T-helper 17 cell (primary cell): ENCODE results near the gene ANKRD22. TPM values are rescaled to one million over a fixed set of nuclear protein-coding genes. Genes with fewer than 3 reads are reported as not detected.
"Not testable (repeated sequence)": the region's sequence is repeated elsewhere in the genome, so short reads cannot be mapped to it uniquely, and the experiment has no call there.

Source experiments
- ATAC-seq: fragments of 150-1000 bp; cut with Tn5 transposase; 2 replicates; pipeline ENCODE4 v1.10.0; 2021; ENCODE audit warnings: mild to moderate bottlenecking, moderate library complexity
- DNase-seq, 3 donors: peaks; one replicate each; pipeline versions ENCODE4 v3.0.0 to v3.0.0-alpha.2; 2020 to 2021
- H3K9me3 ChIP-seq: one replicate; pipeline ENCODE4 v1.7.0; 2013; ENCODE audit warnings: low read length, mild to moderate bottlenecking; ENCODE audit not compliant: control insufficient read depth, poor library complexity, severe bottlenecking
- H3K27ac Mint-ChIP-seq: one replicate; pipeline ENCODE4 v1.8.0; 2022; ENCODE audit warnings: mild to moderate bottlenecking, moderate library complexity, mixed read lengths
- H3K27me3 Mint-ChIP-seq: one replicate; pipeline ENCODE4 v1.8.0; 2022; ENCODE audit warnings: mixed read lengths
- H3K36me3 Mint-ChIP-seq: one replicate; pipeline ENCODE4 v1.8.0; 2022; ENCODE audit warnings: low read depth, mixed read lengths
- H3K4me1 Mint-ChIP-seq: one replicate; pipeline ENCODE4 v1.8.0; 2022; ENCODE audit warnings: mild to moderate bottlenecking, mixed read lengths
- H3K4me3 Mint-ChIP-seq: one replicate; pipeline ENCODE4 v1.8.0; 2022; ENCODE audit warnings: mild to moderate bottlenecking, moderate library complexity, mixed read lengths
- total RNA-seq, 4 donors: library from RNA in 2 of 4; stranded (reverse) in 2 of 4; gene quantifications; one replicate each; pipeline ENCODE4 v1.2.3 and lab custom pipeline; 2022 to 2026

ANKRD22 gene
- total RNA-seq, 2 donors from 2014 or later = not detected

DNA sequence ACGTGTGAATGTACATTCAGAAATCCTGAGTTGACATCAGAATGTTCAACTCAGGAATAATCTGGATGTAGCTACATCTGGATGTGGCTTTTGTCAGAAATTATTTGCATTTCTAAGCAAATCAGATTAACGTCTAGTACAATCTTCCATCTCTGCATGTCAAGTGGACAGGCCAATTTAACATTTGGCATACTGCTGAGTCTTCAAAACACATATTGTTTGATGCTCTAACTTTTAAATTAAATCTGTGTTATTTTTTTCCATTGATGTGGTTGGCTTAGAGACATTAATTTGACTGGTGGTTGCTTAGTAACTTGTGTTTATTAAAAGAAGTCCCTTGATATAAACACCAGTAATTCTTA, 31.8 kb upstream of the ANKRD22 start:
- Mint-ChIP-seq H3K27me3 (no peaks in the 10 kb centered on the region), H3K27ac (peak overlapping the region; percentile 78), H3K36me3 (peaks cover 3% of the 10 kb centered on the region), H3K4me3 (peak overlapping the region; percentile 74), H3K4me1 (peaks cover 46% of the 10 kb centered on the region)
- DNase-seq (no peak), ATAC-seq (no peak)
- no peaks in the 10 kb centered on the region for H3K9me3 ChIP-seq

DNA sequence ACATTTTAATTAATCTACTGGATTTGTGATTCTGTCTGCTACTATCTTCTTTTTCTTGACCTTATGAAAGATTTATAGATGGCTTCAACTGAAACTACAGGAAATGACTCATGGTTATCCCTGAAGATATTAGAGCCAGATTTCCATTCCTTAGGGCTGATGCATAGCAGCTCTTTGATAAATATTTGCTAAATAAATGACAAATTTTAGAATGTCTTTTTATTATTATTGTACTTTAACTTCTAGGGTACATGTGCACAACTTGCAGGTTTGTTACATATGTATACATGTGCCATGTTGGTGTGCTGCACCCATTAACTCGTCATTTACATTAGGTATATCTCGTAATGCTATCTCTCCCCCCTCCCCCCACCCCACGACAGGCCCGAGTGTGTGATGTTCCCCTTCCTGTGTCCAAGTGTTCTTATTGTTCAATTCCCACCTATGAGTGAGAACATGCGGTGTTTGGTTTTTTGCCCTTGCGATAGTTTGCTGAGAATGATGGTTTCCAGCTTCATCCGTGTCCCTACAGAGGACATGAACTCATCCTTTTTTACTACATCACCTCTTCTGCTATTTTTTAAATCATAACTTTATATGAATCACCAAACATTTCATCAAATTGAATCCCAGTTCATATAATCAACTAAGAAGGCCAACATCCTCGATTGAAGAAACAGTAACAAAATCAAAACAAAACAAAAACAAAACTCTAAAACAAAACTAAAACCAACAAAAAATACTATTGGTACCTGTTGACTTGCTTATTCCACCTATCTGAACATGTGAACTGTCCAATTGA, 31.2 kb upstream of the ANKRD22 start:
- Mint-ChIP-seq H3K4me3 (peak overlapping the region; percentile 96), H3K4me1 (peaks cover 44% of the 10 kb centered on the region), H3K27ac (peak overlapping the region; percentile 78)
- not testable (repeated sequence) for H3K27me3 Mint-ChIP-seq, DNase-seq, H3K9me3 ChIP-seq, ATAC-seq, H3K36me3 Mint-ChIP-seq

DNA sequence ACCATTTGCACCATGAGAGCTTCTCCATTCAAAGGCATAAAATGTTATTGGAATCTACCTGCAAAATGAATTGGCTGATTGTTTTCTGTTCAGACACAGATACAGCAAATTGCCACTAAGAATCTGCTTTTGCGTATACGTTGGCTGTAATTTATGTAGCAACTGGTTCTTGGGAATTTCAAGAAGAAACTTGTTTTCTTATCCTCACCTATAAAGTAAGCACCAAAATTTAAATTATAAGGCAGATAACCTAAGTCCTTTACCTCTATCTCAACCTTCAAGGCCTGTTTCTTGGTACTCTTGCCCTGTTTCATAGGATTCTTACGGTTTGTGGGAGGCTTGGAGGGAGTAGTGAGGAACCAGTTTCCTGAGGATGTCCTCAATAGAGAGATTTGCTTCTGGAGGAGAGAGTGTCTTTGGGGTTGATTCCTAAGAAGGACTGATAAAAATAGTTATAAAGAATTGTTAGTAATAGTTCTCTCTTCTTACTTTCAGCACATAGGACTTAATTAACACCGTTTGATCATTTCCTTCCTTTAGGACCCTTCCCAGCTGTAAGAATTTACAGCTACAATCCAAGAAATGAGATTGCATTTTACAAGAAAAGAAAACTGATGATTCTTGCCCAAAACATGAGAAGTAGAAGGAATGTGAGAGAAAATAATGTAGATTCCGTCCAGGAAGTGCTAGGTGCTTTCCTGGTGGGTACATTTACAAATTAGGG, 30.4 kb upstream of the ANKRD22 start:
- ATAC-seq (no peak), DNase-seq (no peak)
- H3K9me3 ChIP-seq = no peaks in the 10 kb centered on the region
- H3K4me1 Mint-ChIP-seq = peaks cover 42% of the 10 kb centered on the region
- peak overlapping the region; percentile 93 for H3K27ac Mint-ChIP-seq
- no peaks in the 10 kb centered on the region for H3K36me3 Mint-ChIP-seq
- peak overlapping the region; percentile 96 for H3K4me3 Mint-ChIP-seq
- H3K27me3 Mint-ChIP-seq = no peaks in the 10 kb centered on the region

DNA sequence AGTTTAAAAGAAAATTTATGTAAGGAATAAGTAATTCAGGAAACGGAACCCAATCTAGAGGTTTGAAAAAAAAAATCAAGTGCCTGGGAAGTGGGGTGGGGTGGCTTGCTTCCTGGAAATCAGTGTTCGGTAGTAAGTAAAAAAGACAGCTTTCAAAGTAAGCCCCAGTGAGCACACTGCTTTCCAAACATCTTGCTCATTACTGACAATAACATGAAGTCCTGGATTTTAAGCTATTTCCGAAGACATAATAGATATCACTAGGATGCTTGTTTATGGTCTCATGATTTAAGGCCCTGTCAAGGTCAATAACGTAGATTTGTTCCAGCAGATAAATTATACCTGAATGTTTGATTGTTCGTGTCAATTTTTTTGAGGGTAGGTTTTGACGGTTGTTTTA, 29.7 kb upstream of the ANKRD22 start:
- DNase-seq (no peak), ATAC-seq (no peak)
- H3K36me3 Mint-ChIP-seq = no peaks in the 10 kb centered on the region
- H3K9me3 ChIP-seq = no peaks in the 10 kb centered on the region
- peak overlapping the region; percentile 93 for H3K27ac Mint-ChIP-seq
- peaks cover 42% of the 10 kb centered on the region for H3K4me1 Mint-ChIP-seq
- peak overlapping the region; percentile 96 for H3K4me3 Mint-ChIP-seq
- no peaks in the 10 kb centered on the region for H3K27me3 Mint-ChIP-seq

DNA sequence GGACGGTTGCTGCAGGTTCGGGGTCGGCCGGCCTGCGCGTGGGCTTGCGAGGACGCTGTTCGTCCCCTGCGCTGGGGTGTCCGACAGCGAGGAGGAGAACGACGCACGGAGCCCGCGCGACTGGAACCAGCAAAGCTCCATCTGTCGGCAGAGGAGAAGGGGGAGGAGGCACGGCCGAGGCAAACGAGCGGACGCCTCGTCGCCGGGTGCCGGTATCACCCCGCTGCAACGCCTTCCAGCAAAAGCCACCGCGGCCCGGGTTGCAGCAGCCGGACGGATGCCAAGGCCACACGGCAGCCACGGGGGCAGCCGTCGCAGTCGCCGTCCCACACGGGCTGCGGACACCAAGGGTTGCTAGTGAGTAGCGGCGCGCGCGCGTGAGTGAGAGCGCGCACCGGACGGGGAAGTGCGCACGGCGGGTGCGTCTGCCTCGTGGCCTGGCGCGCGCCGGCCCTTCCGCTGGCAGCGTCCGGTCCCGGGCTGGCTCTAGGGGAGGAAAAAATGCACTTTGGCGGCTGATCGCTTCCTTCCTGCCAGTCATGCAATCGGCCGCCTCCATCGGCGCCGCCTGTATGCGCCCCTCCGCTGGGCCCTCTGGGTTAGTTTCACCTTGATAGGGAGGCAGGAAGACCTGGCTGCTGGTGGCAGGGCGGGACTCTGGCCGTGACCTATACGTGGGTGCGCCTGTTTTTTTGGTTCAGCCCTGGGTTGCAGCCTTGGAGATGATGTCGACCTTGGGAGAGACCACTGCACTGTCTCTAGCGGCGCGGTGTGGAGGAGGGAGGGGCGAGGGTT, 28.8 kb upstream of the ANKRD22 start:
- ATAC-seq = peak; percentile 80
- DNase-seq = peak; percentile 52 to 54 (median 53)
- peak overlapping the region; percentile 93 for H3K27ac Mint-ChIP-seq

DNA sequence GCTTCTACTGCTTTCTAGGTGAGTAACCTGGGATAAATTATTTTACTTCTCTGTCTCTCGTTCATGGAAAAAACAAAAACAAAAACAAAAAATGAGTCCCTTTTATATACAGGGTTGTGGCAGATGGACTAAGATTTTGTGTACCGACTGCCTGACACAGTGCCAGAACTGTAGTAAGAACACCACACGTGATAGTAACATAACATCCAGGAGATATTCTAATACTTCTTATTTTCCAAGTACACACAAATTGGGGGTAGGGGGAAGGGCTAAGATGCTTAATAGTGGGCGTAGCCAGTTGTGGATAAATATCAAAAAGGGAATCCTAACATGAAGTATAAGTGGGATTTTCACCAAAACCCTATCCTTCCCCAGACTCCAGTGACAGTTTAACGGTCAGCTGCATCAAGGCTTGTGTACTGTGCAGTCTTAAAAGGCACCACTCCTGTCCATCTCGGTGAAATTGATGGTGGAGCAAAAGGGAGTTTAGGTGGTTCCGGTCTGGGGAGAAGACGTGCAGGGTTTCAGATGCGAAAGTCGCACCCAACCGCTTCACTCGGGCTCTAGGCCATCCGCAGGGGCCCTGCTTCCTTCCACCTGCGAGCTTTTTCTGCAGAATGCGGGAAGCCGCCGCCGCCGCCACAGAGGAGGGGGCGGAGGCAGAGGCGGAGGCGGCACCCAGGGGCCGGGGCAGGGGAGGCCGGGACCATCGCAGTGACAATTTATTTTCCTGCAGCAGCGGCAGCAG, 28.1 kb upstream of the ANKRD22 start, which contains the start of gene STAMBPL1:
STAMBPL1 (plus strand) TSS at position 712 of the 748 bp plus-strand sequence. CDS start 21,464 bp downstream, outside the sequence.
- ATAC-seq (peak; percentile 80), DNase-seq (peak in 2 of 3 donors; percentile 61 to 66)
- Mint-ChIP-seq H3K27me3 (no peaks in the 10 kb centered on the region), H3K4me3 (peak within 1 kb of the TSS; percentile 96), H3K36me3 (no peaks in the 10 kb centered on the region), H3K27ac (peak within 1 kb of the TSS; percentile 93), H3K4me1 (peaks cover 35% of the 10 kb centered on the region)
- H3K9me3 ChIP-seq = no peaks in the 10 kb centered on the region

More for the DNA sequence above, 28.8 kb upstream of the ANKRD22 start:
- H3K27me3 Mint-ChIP-seq = no peaks in the 10 kb centered on the region
- H3K9me3 ChIP-seq = no peaks in the 10 kb centered on the region
- H3K36me3 Mint-ChIP-seq = no peaks in the 10 kb centered on the region
- H3K4me1 Mint-ChIP-seq = peaks cover 41% of the 10 kb centered on the region
- peak overlapping the region; percentile 96 for H3K4me3 Mint-ChIP-seq

DNA sequence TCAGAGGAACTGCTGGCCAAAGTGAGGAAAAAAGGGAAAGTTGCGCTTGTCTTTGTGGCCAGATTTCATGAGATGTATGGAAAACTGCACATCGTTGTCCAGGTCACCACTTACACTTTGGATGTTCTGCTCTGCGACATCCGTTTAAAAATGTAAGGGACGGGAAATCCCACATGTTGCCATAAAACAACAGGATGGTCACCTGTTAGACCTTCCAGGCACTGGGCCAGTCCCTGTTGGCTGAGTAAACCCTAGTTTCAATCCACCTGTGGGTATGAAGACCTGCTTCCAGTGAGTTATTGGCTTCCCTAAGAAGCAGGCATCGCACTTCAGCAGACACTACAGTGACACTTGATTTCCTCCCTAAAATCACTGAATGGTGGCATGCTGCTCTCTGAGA, 25.7 kb upstream of the ANKRD22 start:
- ATAC-seq (no peak), DNase-seq (no peak)
- H3K36me3 Mint-ChIP-seq = no peaks in the 10 kb centered on the region
- no peak overlapping the region for H3K4me3 Mint-ChIP-seq
- peaks cover 19% of the 10 kb centered on the region for H3K4me1 Mint-ChIP-seq
- H3K27ac Mint-ChIP-seq = no peak overlapping the region
- H3K9me3 ChIP-seq = no peaks in the 10 kb centered on the region
- H3K27me3 Mint-ChIP-seq = no peaks in the 10 kb centered on the region

DNA sequence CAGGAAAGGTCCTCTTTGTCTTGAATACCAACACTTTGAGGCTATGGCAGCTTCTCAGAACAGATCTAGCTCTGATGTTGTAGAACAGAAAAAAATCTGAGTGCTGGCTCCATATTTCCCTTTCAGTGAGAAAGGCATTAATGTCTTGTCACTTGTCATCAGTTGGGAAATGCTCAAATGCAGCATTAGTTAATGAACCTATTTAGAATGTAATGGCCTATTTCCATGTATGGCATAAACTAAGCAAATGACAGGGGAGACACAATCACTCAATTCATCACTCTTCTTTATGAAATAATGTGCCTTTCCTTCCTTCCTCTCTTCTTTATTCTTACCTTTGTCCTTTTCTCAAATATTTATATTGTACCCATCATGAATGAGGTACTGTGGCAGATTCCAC, 23.4 kb upstream of the ANKRD22 start:
- H3K36me3 Mint-ChIP-seq = peaks cover 2% of the 10 kb centered on the region
- H3K27ac Mint-ChIP-seq = no peak overlapping the region
- no peaks in the 10 kb centered on the region for H3K9me3 ChIP-seq
- H3K4me1 Mint-ChIP-seq = peaks cover 9% of the 10 kb centered on the region
- no peaks in the 10 kb centered on the region for H3K27me3 Mint-ChIP-seq
- ATAC-seq = no peak
- no peak overlapping the region for H3K4me3 Mint-ChIP-seq
- no peak for DNase-seq

DNA sequence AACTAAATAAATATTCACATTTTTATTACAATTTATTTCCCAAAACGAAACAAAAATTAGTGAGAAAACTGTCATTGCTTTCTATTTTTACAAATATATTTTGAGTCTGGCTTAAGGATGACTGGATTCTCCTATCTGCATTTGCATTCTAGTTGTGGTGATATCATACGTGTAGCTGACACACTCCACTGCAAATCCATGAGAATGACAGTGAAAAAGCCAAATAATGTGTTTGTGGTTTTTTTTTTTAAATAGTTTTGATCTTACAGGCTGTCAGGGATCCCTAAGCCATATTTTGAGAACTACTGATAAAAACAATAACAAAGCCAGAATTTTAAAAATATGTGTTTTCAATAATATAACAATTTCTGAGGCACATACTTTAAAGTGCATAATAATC, 22.6 kb upstream of the ANKRD22 start:
- Mint-ChIP-seq H3K36me3 (peaks cover 2% of the 10 kb centered on the region), H3K27me3 (no peaks in the 10 kb centered on the region), H3K27ac (no peak overlapping the region), H3K4me1 (peaks cover 6% of the 10 kb centered on the region), H3K4me3 (no peak overlapping the region)
- ATAC-seq (no peak), DNase-seq (no peak)
- no peaks in the 10 kb centered on the region for H3K9me3 ChIP-seq

DNA sequence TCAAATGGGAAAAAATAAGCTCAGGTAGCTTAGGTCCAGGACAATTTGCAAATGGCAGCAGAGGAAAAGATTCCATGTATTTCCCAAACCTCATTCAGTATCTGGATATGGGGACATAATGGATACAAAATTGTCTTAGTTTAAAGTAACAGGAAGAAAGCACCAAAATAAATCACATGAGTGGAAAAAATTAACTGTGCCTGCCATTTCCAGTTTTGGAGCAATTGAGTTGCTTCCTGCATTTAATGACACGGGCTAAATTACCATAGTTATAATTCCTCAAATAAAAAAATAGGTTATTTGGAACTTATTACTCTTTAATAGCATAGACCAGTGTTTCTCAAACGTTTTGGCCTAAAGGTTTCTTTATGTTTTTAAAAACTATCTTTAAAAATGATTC, 22.1 kb upstream of the ANKRD22 start:
- Mint-ChIP-seq H3K4me3 (no peak overlapping the region), H3K36me3 (peaks cover 2% of the 10 kb centered on the region), H3K27me3 (no peaks in the 10 kb centered on the region), H3K27ac (no peak overlapping the region), H3K4me1 (peaks cover 6% of the 10 kb centered on the region)
- ATAC-seq = no peak
- H3K9me3 ChIP-seq = no peaks in the 10 kb centered on the region
- no peak for DNase-seq

DNA sequence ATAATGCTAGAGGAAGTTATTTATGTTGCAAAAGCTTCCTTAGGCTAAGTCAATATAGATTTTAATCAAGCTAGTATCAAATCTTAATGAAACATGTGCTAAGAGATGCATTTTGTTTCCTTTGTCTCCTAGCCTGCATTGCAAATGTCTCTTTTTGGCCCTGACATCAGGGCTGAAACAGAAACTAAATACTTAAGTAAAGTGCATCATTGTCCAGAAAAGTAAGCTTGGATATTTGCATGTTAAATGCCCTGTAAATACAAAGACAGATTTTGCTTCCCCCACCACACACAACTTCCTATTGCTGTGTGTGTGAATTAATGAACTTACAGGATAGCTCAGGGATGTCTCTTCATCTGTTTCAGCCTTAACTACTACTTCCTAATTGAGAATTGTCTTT, 18.4 kb upstream of the ANKRD22 start:
- no peak overlapping the region for H3K27ac Mint-ChIP-seq
- ATAC-seq (no peak), DNase-seq (no peak)
- H3K4me1 Mint-ChIP-seq = no peaks in the 10 kb centered on the region
- no peaks in the 10 kb centered on the region for H3K9me3 ChIP-seq
- no peak overlapping the region for H3K4me3 Mint-ChIP-seq
- no peaks in the 10 kb centered on the region for H3K27me3 Mint-ChIP-seq
- H3K36me3 Mint-ChIP-seq = peaks cover 2% of the 10 kb centered on the region

DNA sequence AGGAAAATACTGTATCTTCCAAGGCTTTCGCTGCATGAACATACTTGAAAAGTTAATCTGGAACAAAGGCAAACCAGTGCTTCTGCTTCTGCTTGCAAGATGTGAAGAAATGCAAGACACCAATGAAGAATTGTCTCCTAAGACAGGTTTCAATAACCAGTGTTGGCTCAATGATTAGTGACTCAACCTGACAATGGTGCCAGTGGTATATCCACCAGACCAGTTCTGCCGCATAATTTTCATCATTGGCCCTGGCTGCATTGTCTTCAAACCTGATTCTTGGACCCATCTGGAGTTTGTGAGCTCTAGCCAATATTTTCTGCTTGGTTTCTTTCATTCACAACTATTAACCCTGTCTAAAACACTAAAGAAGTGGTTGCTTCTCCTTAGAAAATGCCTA, 14.8 kb upstream of the ANKRD22 start:
- H3K4me1 Mint-ChIP-seq = no peaks in the 10 kb centered on the region
- H3K27me3 Mint-ChIP-seq = peaks cover 16% of the 10 kb centered on the region
- no peaks in the 10 kb centered on the region for H3K9me3 ChIP-seq
- H3K36me3 Mint-ChIP-seq = peaks cover 2% of the 10 kb centered on the region
- DNase-seq (no peak), ATAC-seq (no peak)
- H3K4me3 Mint-ChIP-seq = no peak overlapping the region
- no peak overlapping the region for H3K27ac Mint-ChIP-seq
